ENCODE data around the gene IFNLR1.

GRCh38 chr1:24117132-24117531, 70.0 kb downstream of the IFNLR1 start:
- TF ChIP-seq, protein P1, sequence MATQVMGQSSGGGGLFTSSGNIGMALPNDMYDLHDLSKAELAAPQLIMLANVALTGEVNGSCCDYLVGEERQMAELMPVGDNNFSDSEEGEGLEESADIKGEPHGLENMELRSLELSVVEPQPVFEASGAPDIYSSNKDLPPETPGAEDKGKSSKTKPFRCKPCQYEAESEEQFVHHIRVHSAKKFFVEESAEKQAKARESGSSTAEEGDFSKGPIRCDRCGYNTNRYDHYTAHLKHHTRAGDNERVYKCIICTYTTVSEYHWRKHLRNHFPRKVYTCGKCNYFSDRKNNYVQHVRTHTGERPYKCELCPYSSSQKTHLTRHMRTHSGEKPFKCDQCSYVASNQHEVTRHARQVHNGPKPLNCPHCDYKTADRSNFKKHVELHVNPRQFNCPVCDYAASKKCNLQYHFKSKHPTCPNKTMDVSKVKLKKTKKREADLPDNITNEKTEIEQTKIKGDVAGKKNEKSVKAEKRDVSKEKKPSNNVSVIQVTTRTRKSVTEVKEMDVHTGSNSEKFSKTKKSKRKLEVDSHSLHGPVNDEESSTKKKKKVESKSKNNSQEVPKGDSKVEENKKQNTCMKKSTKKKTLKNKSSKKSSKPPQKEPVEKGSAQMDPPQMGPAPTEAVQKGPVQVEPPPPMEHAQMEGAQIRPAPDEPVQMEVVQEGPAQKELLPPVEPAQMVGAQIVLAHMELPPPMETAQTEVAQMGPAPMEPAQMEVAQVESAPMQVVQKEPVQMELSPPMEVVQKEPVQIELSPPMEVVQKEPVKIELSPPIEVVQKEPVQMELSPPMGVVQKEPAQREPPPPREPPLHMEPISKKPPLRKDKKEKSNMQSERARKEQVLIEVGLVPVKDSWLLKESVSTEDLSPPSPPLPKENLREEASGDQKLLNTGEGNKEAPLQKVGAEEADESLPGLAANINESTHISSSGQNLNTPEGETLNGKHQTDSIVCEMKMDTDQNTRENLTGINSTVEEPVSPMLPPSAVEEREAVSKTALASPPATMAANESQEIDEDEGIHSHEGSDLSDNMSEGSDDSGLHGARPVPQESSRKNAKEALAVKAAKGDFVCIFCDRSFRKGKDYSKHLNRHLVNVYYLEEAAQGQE (IDR thresholded peaks at IDR 0.05; ENCODE audit: low read depth): no peak
- TF ChIP-seq TCF12 (IDR thresholded peaks at IDR 0.05; ENCODE audit: low read depth) (no peak), EP300 (IDR thresholded peaks at IDR 0.05; ENCODE audit: borderline replicate concordance) (no peak), RAD21 (IDR thresholded peaks at IDR 0.05; ENCODE audit: low read depth) (no peak)
